CD8-positive, alpha-beta memory T cell (primary cell): Measurements from ENCODE around the gene GALNT10. TPM values are rescaled to one million over a fixed set of nuclear protein-coding genes. Genes with fewer than 3 reads are reported as not detected.
"Not testable (repeated sequence)": the region's sequence is repeated elsewhere in the genome, so short reads cannot be mapped to it uniquely, and the experiment has no call there.

Source experiments
- CTCF ChIA-PET: fragments of 350-600 bp; sonication (Branson Sonifier 250); formaldehyde crosslinking; loops from one replicate; lab custom pipeline; 2021; ENCODE audit warnings: antibody characterized with exemption; lab: Charles Lee
- POLR2A ChIA-PET: fragments of 350-600 bp; sonication (Branson Sonifier 250); formaldehyde crosslinking; loops from one replicate; lab custom pipeline; 2021; ENCODE audit warnings: antibody characterized with exemption; lab: Charles Lee
- DNase-seq, 5 donors: peaks; one replicate each; pipeline versions ENCODE4 v3.0.0 to v3.0.0-alpha.2; 2020 to 2022; ENCODE audit warnings: mixed read lengths in 1 of 5
- H3K27ac ChIP-seq: one replicate; pipeline ENCODE4 v1.7.0; 2013; ENCODE audit warnings: low read depth, mild to moderate bottlenecking, low read length, moderate library complexity
- H3K27me3 ChIP-seq: 2 replicates; pipeline ENCODE4 v1.7.0; 2013; ENCODE audit warnings: low read length, mild to moderate bottlenecking; ENCODE audit not compliant: insufficient read depth, poor library complexity, severe bottlenecking
- H3K36me3 ChIP-seq: 2 replicates; pipeline ENCODE4 v1.7.0; 2013; ENCODE audit warnings: mild to moderate bottlenecking, low read length, moderate library complexity; ENCODE audit not compliant: insufficient read depth
- H3K4me1 ChIP-seq: 2 replicates; pipeline ENCODE4 v1.7.0; 2013; ENCODE audit warnings: mild to moderate bottlenecking, low read length, moderate library complexity; ENCODE audit not compliant: insufficient read depth
- H3K4me3 ChIP-seq: 2 replicates; pipeline ENCODE4 v1.7.0; 2013; ENCODE audit warnings: mild to moderate bottlenecking, low read length
- H3K9me3 ChIP-seq: 2 replicates; pipeline ENCODE4 v1.7.0; 2013; ENCODE audit warnings: mild to moderate bottlenecking, low read length
- H3K27ac Mint-ChIP-seq, 8 donors: one replicate each; pipeline ENCODE4 v1.8.0; 2020 to 2021; ENCODE audit warnings: mixed read lengths in 8 of 8, mild to moderate bottlenecking in 6 of 8, inconsistent platforms in 3 of 8, moderate library complexity in 3 of 8
- H3K27me3 Mint-ChIP-seq, 2 donors: one replicate each; pipeline ENCODE4 v1.8.0; 2020 to 2021; ENCODE audit warnings: mixed read lengths in 2 of 2, mild to moderate bottlenecking in 1 of 2, moderate library complexity in 1 of 2
- H3K36me3 Mint-ChIP-seq, 3 donors: one replicate each; pipeline ENCODE4 v1.8.0; 2020 to 2021; ENCODE audit warnings: mixed read lengths in 3 of 3, inconsistent platforms in 1 of 3, mild to moderate bottlenecking in 1 of 3
- H3K4me1 Mint-ChIP-seq, 3 donors: one replicate each; pipeline ENCODE4 v1.8.0; 2020 to 2021; ENCODE audit warnings: mixed read lengths in 3 of 3, inconsistent platforms in 1 of 3, mild to moderate bottlenecking in 1 of 3
- H3K4me3 Mint-ChIP-seq, 7 donors: one replicate each; pipeline ENCODE4 v1.8.0; 2020 to 2021; ENCODE audit warnings: mixed read lengths in 7 of 7, mild to moderate bottlenecking in 6 of 7, moderate library complexity in 4 of 7, inconsistent platforms in 2 of 7
- H3K9me3 Mint-ChIP-seq, 5 donors: one replicate each; pipeline ENCODE4 v1.8.0; 2020 to 2022; ENCODE audit warnings: mixed read lengths in 5 of 5, mild to moderate bottlenecking in 3 of 5, moderate library complexity in 2 of 5, inconsistent platforms in 1 of 5
- polyA plus RNA-seq: library from polyadenylated mRNA; unstranded; fragments of 300-500 nt; fragmentation: Illumina TruSeq; gene quantifications from one replicate; pipeline ENCODE4 v1.2.3, GENCODE V29; 2021
- total RNA-seq, 2 experiments: library from RNA; stranded (reverse); gene quantifications; one replicate each; pipeline ENCODE4 v1.2.3, GENCODE V29; 2021

GALNT10 gene
- total and polyA plus RNA-seq, 3 experiments from 2014 or later: 27.6 to 32.1 (median 28.0) TPM

DNA sequence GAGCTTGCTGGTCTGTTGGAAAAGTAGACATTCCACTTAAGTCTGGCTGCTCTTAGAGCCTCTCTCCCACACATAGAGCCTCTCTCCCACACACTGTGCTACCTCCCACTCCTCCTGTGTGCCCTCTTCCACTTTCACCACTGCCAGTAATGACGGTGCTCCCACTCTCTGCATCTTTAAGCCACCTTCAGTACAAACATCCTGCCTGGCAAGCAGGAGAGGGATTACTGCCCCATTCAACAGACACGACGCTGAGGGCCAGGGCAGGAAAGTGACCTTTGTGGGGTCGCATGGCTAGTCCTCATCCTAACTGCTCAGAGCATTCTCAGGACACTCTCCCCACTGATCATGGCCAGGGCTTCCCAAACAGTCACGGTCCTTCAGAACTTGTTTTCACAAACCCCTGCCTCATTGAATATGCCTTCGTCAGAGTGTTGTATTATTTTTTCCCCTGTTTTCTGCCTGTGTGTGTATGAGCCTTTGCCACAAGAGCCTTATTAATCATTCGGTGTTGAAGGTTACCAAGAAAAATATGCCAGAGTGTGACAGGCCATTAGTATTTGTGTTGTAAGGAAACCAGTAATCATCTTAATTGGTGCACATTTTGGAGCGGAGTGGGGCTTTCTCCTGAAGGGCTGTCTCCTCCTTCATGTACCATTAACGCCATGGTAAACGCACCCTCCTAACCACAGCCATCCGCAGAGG is 168.1 kb downstream of the GALNT10 start:
- H3K4me3 ChIP-seq: no peak overlapping the region
- H3K4me1 ChIP-seq: no peaks in the 10 kb centered on the region
- no peak for DNase-seq
- POLR2A ChIA-PET: no interaction called here
- no peak overlapping the region for H3K27ac ChIP-seq
- Mint-ChIP-seq H3K4me1 (peaks cover 10 to 19% (median 12%) of the 10 kb centered on the region in 3 donors), H3K27me3 (no peaks in the 10 kb centered on the region), H3K27ac (peak overlapping the region in 3 of 8 donors; percentile 0 to 24 (median 8)), H3K36me3 (peaks cover 0 to 24% (median 8%) of the 10 kb centered on the region in 3 donors), H3K4me3 (no peak overlapping the region), H3K9me3 (no peaks in the 10 kb centered on the region)
- H3K27me3 ChIP-seq: no peaks in the 10 kb centered on the region
- no peaks in the 10 kb centered on the region for H3K36me3 ChIP-seq
- CTCF ChIA-PET: interaction anchor here (1.0 kb wide), 1 partner anchor 9 kb away, joined by 3 read pairs; no protein-coding TSS in a partner anchor
- H3K9me3 ChIP-seq: no peaks in the 10 kb centered on the region

- Histone ChIP-seq H3K27me3 (no peaks in the 10 kb centered on the region), H3K4me3 (no peak overlapping the region), H3K9me3 (no peaks in the 10 kb centered on the region), H3K36me3 (no peaks in the 10 kb centered on the region), H3K27ac (no peak overlapping the region), H3K4me1 (no peaks in the 10 kb centered on the region)
- H3K27ac Mint-ChIP-seq: peak overlapping the region in 3 of 8 donors; percentile 8 to 82 (median 24)
- CTCF ChIA-PET: no interaction called here
- no peak for DNase-seq
- H3K9me3 Mint-ChIP-seq: no peaks in the 10 kb centered on the region
- no peaks in the 10 kb centered on the region for H3K27me3 Mint-ChIP-seq
- POLR2A ChIA-PET: no interaction called here
- H3K4me3 Mint-ChIP-seq: no peak overlapping the region
- H3K4me1 Mint-ChIP-seq: peaks cover 5 to 15% (median 7%) of the 10 kb centered on the region in 3 donors
- peaks cover 0 to 26% (median 8%) of the 10 kb centered on the region in 3 donors for H3K36me3 Mint-ChIP-seq
Measured at GRCh38 chr5:154359221-154359573, 168.7 kb downstream of the GALNT10 start.

DNA sequence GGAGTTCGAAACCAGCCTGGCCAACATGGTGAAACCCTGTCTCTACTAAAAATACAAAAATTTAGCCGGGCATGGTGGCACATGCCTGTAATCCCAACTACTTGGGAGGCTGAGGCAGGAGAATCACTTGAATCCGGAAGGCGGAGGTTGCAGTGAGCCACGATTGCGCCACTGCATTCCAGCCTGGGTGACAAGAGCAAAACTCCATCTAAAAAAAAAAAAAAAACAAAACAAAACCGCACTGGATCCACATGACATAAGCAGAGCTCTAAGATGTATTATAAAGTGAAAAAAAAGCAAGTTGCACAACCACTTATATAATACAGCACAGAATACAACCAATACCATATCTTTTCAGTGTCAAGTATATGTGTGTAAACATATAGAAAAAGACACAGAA is 169.7 kb downstream of the GALNT10 start:
- H3K27ac Mint-ChIP-seq, H3K4me1 Mint-ChIP-seq, H3K9me3 Mint-ChIP-seq, H3K27me3 Mint-ChIP-seq, H3K27ac ChIP-seq, POLR2A ChIA-PET, DNase-seq, H3K9me3 ChIP-seq, H3K36me3 ChIP-seq, H3K4me3 ChIP-seq, H3K4me1 ChIP-seq, CTCF ChIA-PET, H3K27me3 ChIP-seq, H3K4me3 Mint-ChIP-seq: not testable (repeated sequence)
- peaks cover 0 to 31% (median 10%) of the 10 kb centered on the region in 3 donors for H3K36me3 Mint-ChIP-seq

DNA sequence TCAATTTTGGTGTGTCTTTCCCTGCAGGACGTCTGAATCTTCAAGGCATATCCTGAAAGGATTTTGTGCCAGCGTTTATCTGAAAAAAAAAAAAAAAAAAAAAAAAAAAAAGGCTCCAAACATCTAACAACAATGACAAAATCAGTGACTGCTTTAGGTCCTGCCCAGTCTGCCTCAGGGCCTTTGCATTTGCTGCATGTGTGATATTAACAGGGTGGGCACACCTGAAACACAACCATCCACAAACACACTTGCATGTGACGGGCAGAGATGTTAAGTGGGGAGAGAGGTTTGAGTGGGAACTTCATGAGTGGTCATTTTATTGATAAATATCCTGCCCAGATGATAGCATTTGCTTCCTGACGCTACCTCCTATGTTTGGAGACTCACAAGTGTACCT is 172.9 kb downstream of the GALNT10 start:
- no peaks in the 10 kb centered on the region for H3K27me3 Mint-ChIP-seq
- Histone ChIP-seq H3K27ac (no peak overlapping the region), H3K4me1 (no peaks in the 10 kb centered on the region), H3K36me3 (no peaks in the 10 kb centered on the region), H3K4me3 (no peak overlapping the region), H3K9me3 (no peaks in the 10 kb centered on the region), H3K27me3 (no peaks in the 10 kb centered on the region)
- peaks cover 0 to 5% (median 0%) of the 10 kb centered on the region in 3 donors for H3K4me1 Mint-ChIP-seq
- ChIA-PET CTCF (no interaction called here), POLR2A (no interaction called here)
- H3K27ac Mint-ChIP-seq: peak overlapping the region in 1 of 8 donors; percentile 43
- peaks cover 0 to 27% (median 7%) of the 10 kb centered on the region in 3 donors for H3K36me3 Mint-ChIP-seq
- no peak overlapping the region for H3K4me3 Mint-ChIP-seq
- no peaks in the 10 kb centered on the region for H3K9me3 Mint-ChIP-seq
- no peak for DNase-seq

GRCh38 chr5:154364771-154365170 is 174.2 kb downstream of the GALNT10 start:
- Mint-ChIP-seq H3K9me3 (no peaks in the 10 kb centered on the region), H3K27ac (peak overlapping the region in 1 of 8 donors; percentile 40), H3K4me3 (no peak overlapping the region), H3K36me3 (peaks cover 0 to 38% (median 8%) of the 10 kb centered on the region in 3 donors), H3K27me3 (no peaks in the 10 kb centered on the region), H3K4me1 (peaks cover 0 to 5% (median 0%) of the 10 kb centered on the region in 3 donors)
- no peaks in the 10 kb centered on the region for H3K4me1 ChIP-seq
- ChIA-PET CTCF (no interaction called here), POLR2A (no interaction called here)
- no peak for DNase-seq
- H3K4me3 ChIP-seq: no peak overlapping the region
- H3K36me3 ChIP-seq: no peaks in the 10 kb centered on the region
- H3K27me3 ChIP-seq: no peaks in the 10 kb centered on the region
- no peaks in the 10 kb centered on the region for H3K9me3 ChIP-seq
- no peak overlapping the region for H3K27ac ChIP-seq

DNA sequence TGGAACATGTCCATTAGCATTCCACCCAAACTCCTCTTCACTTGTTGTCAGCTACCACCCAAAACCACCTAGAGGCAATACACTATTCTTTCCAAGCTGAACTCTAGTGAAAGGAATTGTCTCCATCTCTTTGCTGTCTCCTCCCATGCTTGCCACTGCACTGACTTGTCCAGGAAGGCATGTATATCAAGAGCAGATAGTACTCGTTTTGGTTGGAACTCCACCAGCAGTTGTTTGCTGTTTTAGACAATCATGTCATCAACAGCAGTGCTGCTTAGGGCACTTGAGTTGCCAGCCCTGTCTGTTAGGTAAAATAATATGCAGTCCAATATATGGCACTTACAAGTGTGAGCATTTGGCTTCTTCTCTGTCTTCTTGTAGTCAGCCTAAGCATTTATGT is 175.3 kb downstream of the GALNT10 start:
- CTCF ChIA-PET: interaction anchor here (0.8 kb wide), 1 partner anchor 11 kb away, joined by 3 read pairs; no protein-coding TSS in a partner anchor
- Mint-ChIP-seq H3K27ac (peak overlapping the region in 1 of 8 donors; percentile 4), H3K4me1 (peaks cover 0 to 5% (median 4%) of the 10 kb centered on the region in 3 donors), H3K9me3 (no peaks in the 10 kb centered on the region), H3K4me3 (no peak overlapping the region), H3K36me3 (peaks cover 0 to 46% (median 14%) of the 10 kb centered on the region in 3 donors), H3K27me3 (no peaks in the 10 kb centered on the region)
- Histone ChIP-seq H3K9me3 (no peaks in the 10 kb centered on the region), H3K4me1 (no peaks in the 10 kb centered on the region), H3K36me3 (no peaks in the 10 kb centered on the region), H3K27me3 (no peaks in the 10 kb centered on the region), H3K4me3 (no peak overlapping the region), H3K27ac (no peak overlapping the region)
- POLR2A ChIA-PET: no interaction called here
- DNase-seq: no peak

DNA sequence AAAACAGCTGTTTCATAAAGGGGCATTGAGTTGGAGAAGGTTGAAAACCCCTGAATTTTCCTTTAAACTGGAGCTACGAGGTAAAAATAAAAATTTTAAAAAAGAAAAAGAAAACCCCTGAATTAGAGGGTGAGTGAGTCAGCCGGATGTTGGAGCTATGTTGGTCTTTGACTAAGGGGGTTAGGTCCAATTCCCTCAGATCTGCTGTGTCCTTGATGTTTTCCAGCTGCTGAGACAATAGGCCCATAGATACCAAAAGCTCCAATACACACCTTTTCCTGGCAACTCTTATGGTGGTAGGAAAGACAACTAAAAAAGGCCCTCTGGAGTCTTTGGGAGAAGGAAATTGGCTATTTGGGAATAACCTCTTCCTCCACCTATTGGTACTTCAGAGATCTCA is 175.8 kb downstream of the GALNT10 start:
- Mint-ChIP-seq H3K27me3 (no peaks in the 10 kb centered on the region), H3K4me1 (peaks cover 0 to 5% (median 4%) of the 10 kb centered on the region in 3 donors), H3K4me3 (no peak overlapping the region), H3K27ac (peak overlapping the region in 2 of 8 donors; percentile 5 to 37), H3K9me3 (no peaks in the 10 kb centered on the region), H3K36me3 (peaks cover 0 to 50% (median 17%) of the 10 kb centered on the region in 3 donors)
- POLR2A ChIA-PET: no interaction called here
- Histone ChIP-seq H3K27ac (no peak overlapping the region), H3K27me3 (no peaks in the 10 kb centered on the region), H3K4me1 (no peaks in the 10 kb centered on the region), H3K36me3 (no peaks in the 10 kb centered on the region), H3K9me3 (no peaks in the 10 kb centered on the region), H3K4me3 (no peak overlapping the region)
- DNase-seq: no peak
- CTCF ChIA-PET: interaction anchor here (0.8 kb wide), 1 partner anchor 11 kb away, joined by 3 read pairs; no protein-coding TSS in a partner anchor

DNA sequence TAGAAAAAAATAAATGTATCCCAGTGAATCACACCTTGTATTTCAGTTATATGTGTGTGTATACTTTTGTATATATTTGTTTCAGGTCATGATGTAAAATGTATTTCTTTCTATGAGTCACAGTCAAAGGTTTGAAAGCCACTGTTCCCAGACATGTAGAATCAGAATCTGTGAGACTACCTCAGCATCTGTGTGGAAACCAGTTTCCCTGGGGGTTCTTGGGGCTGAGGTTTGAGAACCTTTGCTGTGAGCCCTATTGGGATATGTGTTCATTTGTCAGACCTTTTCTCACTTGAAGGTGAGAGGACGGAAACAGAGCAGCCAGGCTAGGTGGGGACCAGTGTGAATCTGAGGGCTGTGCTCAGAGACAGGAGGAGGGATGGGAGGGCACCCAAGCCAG is 176.6 kb downstream of the GALNT10 start:
- Mint-ChIP-seq H3K4me1 (peaks cover 0 to 5% (median 4%) of the 10 kb centered on the region in 3 donors), H3K4me3 (no peak overlapping the region), H3K27me3 (no peaks in the 10 kb centered on the region), H3K9me3 (no peaks in the 10 kb centered on the region), H3K36me3 (peaks cover 0 to 51% (median 17%) of the 10 kb centered on the region in 3 donors), H3K27ac (peak overlapping the region in 1 of 8 donors; percentile 37)
- ChIA-PET CTCF (no interaction called here), POLR2A (no interaction called here)
- H3K4me3 ChIP-seq: no peak overlapping the region
- H3K9me3 ChIP-seq: no peaks in the 10 kb centered on the region
- H3K4me1 ChIP-seq: no peaks in the 10 kb centered on the region
- H3K27me3 ChIP-seq: no peaks in the 10 kb centered on the region
- no peak for DNase-seq
- H3K36me3 ChIP-seq: no peaks in the 10 kb centered on the region
- no peak overlapping the region for H3K27ac ChIP-seq
